ENCODE data around the gene FOLR1. TPM values are rescaled to one million over a fixed set of nuclear protein-coding genes. Genes with fewer than 3 reads are reported as not detected.
"Not testable (repeated sequence)": the region's sequence is repeated elsewhere in the genome, so short reads cannot be mapped to it uniquely, and the experiment has no call there.

FOLR1 gene
- not detected in 2 replicates for total RNA-seq

DNA sequence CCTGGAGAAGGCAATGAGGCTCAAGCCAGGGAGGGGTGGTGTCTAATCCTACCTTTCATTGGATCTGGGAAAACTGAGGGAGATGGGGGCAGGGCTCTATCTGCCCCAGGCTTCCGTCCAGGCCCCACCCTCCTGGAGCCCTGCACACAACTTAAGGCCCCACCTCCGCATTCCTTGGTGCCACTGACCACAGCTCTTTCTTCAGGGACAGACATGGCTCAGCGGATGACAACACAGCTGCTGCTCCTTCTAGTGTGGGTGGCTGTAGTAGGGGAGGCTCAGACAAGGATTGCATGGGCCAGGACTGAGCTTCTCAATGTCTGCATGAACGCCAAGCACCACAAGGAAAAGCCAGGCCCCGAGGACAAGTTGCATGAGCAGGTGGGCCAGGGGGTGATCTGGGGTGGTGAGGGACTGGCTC, at the start of gene FOLR1:
Gene FOLR1 (plus strand): TSS at position 180 of the 421 bp plus-strand sequence. CDS start 34 bp downstream, at position 214.
- no peak for DNase-seq (ENCODE audit: low read depth in 2 of 2)

DNA sequence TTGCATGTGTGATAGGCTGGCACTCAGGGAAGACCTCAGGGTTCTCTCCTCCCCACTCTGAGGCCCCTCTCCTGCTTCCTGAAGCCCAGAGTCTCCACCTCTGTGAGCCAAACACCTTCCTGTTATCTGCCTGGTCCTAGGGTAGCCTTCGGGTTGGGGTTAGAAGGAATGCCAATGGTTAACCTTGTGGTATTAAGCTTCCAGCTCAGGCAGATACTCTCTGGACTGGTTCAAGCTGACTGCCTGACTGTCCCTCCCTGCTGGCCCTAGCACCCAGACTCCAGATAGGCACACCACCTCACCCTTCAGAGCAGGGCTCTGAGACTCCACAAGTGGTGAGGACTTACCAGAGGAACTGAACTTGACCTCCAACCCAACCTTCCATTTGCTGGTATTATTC, 49.4 kb upstream of the FOLR1 start:
- DNase-seq (ENCODE audit: low read depth in 2 of 2) = not testable (repeated sequence)

DNA sequence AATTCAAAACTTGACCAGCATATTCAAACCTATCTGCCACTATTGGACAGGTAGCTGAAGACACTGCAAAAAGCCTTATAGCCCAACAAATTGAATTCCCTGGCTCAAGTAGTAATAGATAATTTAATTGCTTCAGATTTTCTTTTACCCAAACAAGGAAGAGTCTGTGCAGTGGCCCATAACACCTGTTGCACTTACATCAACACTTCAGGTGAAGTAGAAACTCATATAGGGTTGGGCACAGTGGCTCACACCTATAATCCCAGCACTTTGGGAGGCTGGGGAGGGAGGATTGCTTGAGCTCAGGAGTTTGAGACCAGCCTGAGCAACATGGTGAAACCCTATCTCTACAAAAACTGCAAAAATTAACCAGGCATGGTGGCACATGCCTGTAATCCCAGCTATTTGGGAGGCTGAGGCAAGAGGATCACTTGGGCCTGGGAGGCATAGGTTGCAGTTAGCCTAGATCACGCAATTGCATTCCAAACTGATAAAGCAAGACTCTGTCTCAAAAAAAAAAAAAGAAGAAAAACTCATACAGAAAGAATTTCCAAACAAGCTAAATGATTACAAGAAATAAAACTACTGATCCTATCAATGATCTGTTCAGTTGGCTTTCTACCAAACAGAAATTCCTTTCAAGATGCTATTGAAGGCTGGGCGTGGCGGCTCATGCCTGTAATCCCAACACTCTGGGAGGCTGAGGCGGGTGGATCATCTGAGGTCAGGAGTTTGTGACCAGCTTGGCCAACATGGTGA, 47.0 kb upstream of the FOLR1 start:
- no peak for DNase-seq (ENCODE audit: low read depth in 2 of 2)

DNA sequence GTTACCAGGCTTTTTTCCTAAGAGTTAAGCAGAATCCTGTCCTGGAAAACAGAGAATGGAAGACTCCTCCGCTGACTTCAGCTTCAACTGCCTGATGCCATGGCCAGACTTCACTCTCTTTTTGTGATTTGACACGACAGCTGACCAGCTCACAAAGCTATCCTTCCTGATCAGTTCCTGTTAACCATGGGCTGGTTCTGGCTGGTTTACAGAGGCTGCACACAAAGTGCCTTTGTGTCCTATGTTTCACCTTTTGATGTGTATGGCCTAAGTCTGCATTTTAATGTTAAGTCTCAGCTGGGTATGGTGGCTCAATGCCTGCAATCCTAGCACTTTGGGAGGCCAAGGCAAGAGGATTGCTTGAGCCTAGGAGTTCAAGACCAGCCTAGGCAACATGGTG, 45.3 kb upstream of the FOLR1 start:
- no peak for DNase-seq (ENCODE audit: low read depth in 2 of 2)

DNA sequence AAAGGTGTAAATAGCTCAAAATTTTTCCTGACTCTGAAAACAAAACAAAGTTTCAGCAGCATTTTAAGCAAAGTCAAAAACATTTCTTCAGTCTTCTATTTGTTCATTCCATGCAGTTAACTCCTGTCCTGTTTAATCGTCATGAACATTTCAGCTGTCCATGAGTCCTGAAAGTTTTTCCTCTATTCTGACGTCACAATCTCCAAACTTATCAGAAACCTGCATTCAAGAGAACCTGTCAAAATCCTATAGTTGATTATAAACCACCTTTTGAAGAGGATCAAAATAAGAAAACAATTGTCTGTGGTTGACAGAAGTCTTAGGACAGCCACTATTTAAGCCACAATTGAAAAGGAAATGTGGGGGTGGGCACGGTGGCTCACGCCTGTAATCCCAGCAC, 41.1 kb upstream of the FOLR1 start:
- no peak for DNase-seq (ENCODE audit: low read depth in 2 of 2)

DNA sequence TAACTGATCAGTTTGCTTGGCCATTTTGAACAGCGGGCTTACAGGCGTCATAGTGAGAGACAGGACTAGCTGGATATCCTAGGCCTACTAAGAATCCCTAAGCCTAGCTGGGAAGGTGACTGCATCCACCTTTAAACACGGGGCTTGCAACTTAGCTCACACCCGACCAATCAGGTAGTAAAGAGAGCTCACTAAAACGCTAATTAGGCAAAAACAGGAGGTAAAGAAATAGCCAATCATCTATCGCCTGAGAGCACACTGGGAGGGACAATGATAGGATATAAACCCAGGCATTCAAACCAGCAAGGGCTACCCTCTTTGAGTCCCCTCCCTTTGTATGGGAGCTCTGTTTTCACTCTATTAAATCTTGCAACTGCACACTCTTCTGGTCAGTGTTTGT, 38.1 kb upstream of the FOLR1 start:
- not testable (repeated sequence) for DNase-seq (ENCODE audit: low read depth in 2 of 2)

DNA sequence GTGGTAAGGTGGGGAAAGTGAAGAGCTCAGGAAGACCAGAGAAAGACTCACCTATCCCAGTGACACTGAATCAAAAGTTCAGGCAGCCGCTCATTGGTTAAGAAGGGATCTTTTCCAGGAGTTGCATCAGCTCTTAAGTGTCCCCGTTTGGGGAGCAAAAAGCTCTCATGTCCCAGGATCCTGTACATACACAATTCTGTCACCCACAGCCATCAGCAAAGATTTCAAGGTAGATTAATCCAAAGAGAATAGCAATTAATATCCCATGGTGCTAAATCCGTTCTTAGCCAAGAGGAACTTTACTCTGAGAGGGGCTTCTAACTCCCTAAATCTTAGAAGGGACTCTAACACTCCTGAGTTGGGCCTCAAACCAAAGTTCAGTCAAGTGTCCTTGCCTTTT, 37.1 kb upstream of the FOLR1 start:
- no peak for DNase-seq (ENCODE audit: low read depth in 2 of 2)

DNA sequence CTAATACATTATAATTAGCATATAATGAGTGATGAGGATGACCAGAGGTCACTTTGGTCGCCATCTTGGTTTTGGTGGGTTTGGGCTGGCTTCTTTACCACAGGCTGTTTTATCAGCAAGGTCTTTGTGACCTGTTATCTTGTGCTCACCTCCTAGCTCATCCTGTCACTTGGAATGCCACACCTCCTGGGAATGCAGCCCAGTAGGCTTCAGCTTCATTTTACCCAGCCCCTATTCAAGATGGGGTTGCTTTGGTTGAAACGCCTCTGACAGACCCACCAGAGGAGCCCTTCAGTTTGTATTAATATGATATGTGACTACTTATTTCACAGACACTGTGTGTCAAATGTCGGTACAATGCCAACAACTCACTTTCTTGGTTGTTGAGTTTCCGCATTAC, 36.2 kb upstream of the FOLR1 start:
- no peak for DNase-seq (ENCODE audit: low read depth in 2 of 2)

DNA sequence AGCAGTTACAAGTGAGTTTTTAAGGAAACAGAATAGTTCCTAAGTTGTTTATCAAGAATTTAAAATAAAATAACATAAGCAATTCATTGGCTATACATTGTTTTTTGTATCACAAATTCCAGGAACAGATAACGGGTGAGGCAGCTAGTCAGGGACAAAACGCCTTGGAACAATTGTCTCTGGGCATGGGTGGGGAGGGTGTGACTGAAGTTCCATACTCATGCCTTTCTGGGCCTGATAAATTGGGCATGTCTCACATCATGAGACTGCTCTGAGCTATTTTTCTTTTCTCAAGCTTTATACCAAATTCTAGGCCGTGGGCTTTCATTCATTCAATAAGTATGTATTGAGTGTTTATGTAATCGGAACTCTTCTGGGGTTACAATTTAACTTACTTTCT, 34.8 kb upstream of the FOLR1 start:
- DNase-seq (ENCODE audit: low read depth in 2 of 2) = no peak

DNA sequence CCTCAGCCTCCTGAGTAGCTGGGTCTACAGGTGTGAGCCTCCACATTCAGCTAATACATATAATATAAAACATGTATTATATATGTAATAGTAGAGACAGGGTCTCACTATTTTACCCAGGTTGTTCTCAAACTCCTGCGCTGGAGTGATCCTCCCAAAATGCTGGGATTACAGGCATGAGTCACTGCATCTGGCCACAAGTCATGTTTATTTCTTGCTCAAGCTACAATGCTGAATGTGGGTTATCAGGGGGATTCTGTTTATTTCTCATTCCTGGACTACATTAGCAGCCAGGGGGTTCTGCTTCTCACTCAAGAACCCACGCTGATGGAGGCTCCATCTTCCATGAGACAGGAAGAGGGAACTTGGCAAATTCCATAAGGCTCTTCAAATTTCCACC, 31.6 kb upstream of the FOLR1 start:
- DNase-seq (ENCODE audit: low read depth in 2 of 2) = no peak

DNA sequence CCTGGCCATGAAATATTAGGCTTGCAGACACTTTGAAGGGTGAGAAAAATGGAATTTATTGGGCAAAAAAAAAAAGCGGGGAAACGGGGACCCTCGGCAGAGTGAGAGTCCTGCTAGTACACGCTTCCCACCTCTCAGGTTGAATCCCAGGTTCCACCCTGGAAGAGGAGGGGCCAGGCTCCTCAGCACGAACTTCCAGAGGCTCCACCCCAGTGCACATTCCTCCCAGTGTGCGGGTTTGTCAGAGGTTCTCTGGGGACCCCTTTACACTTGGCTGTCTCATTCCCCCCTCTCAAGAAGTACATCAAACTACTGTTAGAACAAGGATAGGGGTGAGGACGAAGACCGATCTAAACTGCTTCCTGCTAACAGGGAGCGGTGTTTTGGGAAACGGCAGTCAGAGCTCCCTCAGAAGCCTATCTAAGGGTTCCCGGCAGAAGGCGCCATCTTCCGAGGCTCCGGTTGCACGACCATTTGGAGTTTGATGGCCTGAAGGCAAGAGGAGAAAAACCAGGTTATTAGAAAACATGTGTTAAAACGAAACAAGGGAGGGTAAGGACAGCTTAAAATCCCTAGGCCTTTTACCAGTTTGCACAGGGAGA, 28.9 kb upstream of the FOLR1 start:
- no peak for DNase-seq (ENCODE audit: low read depth in 2 of 2)

DNA sequence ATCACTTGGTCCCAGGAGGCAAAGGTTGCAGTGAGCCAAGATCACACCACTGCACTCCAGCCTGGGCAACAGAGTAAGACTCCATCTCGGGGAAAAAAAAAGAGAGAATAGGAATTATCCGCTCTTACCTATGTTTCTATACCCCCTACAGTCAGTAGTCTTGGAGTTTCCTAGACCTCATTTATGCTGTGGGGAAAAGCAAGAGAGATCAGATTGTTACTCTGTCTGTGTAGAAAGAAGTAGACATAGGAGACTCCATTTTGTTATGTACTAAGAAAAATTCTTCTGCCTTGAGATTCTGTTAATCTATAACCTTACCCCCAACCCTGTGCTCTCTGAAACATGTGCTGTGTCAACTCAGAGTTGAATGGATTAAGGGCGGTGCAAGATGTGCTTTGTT, 27.8 kb upstream of the FOLR1 start:
- not testable (repeated sequence) for DNase-seq (ENCODE audit: low read depth in 2 of 2)

DNA sequence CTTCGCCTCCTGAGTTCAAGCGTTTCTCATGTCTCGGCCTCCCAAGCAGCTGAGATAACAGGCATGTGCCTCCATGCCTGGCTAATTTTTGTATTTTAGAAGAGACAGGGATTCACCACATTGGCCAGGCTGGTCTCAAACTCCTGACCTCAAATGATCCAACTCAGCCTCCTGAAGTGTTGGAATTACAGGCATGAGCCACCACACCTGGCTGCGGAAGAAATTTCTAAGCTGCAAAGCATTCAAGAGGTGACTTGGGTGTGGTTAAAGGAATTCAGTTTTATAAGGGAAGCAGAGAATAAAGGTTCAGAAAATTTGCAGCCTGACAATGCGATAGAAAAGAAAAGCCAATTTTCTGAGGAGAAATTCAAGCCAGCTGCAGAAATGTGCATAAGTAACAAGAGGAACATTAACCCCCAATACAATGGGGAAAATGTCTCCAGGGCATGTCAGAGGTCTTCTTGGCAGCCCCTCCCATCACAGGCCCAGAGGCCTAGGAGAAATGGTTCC, 22.8 kb upstream of the FOLR1 start:
- not testable (repeated sequence) for DNase-seq (ENCODE audit: low read depth in 2 of 2)

DNA sequence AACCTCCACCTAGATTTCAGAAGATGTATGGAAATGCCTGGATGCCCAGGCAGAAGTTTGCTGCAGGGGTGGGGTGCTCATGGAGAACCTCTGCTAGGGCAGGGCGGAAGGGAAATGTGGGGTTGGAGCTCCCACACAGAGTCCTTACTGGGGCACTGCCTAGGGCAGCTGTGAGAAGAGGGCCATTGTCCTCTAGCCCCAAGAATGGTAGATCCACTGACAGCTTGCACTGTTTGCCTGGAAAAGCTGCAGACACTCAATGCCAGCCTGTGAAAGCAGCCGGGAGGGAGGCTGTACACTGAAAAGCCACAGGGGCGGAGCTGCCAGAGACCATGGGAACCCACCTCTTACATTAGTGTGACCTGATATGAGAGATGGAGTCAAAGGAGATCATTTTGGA, 22.2 kb upstream of the FOLR1 start:
- not testable (repeated sequence) for DNase-seq (ENCODE audit: low read depth in 2 of 2)

DNA sequence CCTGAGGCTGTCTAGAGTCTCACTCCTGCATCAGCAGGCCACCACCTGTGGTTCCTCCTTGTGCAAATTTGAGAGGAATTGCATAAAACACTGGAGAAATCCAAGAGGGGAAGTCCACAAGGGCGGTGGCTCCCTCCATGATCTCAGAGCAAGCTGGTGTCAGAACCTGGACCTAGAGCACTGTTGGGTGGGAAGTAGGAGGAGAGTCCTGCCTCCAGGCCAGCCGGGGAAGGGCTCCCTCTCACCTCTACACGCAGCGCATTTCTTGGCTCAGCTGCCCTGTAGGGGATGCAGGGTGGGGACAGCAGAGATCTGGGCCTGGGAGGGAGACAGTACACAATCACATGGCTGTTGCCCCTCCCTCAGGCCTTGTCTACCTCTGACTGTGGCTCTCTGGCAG, 19.9 kb upstream of the FOLR1 start:
- DNase-seq (ENCODE audit: low read depth in 2 of 2) = not testable (repeated sequence)

DNA sequence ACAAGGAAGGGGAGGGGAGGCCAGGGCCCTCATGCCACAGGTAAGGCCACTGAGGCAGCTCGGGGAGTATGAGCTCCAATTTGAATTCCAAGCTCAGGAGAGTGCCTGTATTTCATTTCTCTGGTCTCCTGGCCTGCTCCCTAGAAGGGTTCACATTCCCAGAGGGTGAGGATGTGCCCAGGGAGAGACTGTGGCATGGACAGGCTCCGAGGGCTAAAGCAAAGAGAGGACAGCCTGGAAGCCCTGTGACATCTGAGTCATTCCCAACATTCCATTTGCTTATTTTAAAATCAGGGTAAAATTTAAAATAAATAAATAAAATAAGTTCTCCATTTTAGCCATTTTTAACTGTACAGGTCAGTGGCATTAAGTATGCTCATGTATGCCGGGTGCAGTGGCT, 18.6 kb upstream of the FOLR1 start:
- no peak for DNase-seq (ENCODE audit: low read depth in 2 of 2)

DNA sequence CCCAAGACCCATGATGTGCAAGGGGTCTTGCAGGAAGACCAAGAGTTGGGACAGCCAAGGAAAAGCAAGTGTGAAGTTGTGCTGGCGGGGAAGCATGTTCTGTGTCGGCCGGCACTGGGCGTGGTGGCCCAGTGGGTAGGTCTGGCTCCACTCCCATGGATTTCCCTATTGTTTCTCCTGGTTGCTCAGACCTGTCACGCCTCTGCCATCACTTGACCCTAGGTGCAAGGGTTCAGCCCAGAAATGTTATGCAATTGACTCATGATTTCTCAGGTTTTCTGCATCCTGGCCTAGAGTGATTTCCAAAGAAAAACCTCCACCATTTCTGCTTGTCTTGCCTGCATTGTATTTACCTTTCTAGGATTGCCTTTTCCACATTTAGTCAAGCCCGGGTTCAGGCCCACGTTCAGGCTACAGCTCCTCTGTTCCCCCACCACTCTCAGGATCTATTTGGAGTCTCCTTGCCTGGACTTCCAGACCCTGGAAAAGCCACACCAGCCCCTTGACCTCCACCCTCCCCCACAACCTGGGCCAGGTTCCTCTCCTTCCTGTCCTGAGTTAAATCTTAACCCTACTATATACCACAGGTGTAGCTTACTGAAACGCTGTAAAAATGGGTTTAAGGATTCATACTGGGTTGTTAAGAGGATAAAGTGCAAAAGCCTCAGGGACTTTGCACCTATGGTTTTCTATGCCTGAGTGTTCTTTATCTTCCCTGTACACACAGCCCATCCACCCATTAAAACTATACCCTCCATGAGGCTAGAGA, 17.5 kb upstream of the FOLR1 start:
- no peak for DNase-seq (ENCODE audit: low read depth in 2 of 2)

DNA sequence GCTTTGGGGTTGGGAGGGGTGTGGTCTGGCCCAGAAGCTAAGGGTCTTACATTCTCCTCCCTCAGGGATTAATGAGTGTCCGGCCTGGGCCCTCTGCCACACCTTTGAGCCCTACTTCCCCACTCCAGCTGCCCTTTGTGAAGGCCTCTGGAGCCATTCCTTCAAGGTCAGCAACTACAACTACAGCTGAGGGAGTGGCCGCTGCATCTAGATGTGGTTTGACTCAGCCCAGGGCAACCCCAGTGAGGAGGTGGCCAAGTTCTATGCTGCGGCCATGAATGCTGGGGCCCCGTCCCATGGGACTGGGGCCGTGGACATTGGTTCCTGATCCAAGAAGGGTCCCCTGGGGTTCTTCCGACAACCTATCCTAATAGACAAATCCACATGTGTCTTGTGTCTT, 14.3 kb upstream of the FOLR1 start:
- no peak for DNase-seq (ENCODE audit: low read depth in 2 of 2)

DNA sequence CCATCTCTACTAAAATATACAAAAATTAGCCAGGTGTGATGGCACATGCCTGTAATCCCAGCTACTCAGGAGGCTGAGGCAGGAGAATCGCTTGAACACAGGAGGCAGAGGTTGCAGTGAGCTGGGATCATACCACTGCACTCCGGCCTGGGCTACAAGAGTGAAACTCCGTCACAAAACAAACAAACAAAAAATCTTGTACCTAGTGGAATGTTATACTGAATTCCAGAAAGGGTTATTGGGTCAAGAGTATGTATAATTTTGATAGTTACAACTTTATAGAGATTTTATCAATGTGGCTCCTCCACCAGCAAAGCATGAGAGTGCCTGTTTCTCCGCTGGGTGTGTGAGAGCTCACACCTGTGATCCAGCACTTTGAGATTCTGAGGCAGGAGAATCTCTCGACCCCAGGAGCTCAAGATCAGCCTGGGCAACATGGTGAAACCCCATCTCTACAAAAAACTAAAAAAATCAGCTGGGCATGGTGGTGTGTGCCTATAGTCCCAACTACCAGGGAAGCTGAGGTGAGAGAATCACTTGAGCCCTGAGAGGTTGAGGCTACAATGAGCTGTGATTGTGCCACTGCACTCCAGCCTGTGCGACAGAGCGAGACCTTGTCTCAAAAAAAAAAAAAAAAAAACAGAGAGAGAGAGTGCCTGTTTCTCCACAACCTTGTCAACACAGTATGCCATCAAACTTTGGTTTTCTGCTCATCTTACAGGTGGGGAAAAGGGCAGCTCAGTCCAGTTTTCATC, 12.7 kb upstream of the FOLR1 start:
- no peak for DNase-seq (ENCODE audit: low read depth in 2 of 2)

DNA sequence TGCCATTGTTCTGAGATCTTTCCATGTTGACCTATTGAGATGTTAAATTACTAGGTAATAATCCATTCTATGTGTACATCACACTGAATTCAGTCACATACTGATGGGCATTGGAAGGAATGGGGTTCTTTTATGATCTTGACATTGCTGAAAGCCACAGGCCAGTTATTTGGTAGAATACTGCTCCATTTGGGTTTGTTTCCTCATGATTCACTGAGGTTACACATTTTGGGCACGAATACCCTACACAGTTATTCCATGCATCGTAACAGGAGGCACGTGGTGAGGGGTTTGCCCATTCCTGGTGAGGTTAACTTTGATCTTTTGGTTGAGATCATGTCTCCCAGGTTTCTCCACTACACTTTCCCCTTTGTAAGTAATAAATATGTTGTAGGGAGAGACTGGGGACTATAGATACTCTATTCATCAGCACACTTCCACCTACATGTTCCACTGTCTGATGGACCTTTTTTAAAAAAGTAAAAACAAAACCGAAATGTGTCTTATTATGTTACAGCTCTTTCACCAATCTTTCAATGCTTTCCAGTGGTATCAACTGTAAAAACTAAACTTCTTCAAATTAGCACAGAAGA, 12.0 kb upstream of the FOLR1 start:
- DNase-seq (ENCODE audit: low read depth in 2 of 2) = no peak

DNA sequence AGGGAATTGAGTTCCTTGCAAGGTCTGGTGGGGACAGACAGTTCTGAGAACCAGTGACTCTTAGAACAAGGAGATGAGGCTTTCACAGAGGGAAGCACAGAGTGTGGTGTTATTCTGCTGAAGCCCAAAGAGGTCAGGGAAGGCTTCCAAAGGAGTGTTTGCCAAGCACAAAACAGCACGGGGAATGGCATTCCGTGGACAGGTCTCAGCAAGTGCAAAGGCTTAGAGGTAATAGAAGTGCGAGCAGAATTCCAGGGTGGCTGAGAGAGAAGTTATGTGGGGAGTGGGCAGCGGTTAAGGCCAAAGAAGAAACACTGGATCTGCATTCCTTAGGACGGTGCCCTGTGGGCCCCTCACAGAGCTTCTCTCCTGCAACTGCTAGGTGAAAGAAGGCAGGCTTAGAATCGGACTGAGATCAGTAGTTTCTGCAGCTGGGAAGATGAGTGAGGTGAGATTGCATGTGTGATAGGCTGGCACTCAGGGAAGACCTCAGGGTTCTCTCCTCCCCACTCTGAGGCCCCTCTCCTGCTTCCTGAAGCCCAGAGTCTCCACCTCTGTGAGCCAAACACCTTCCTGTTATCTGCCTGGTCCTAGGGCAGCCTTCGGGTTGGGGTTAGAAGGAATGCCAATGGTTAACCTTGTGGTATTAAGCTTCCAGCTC, 10.9 kb upstream of the FOLR1 start:
- not testable (repeated sequence) for DNase-seq (ENCODE audit: low read depth in 2 of 2)

All from lung microvascular endothelial cell (primary cell).